GM12878 (cell line): ENCODE results near the gene SLC24A3. TPM values are rescaled to one million over a fixed set of nuclear protein-coding genes. Genes with fewer than 3 reads are reported as not detected.

Experiments used
- ATAC-seq: fragments of 200-7000 bp; cut with Tn5 transposase; 3 replicates; pipeline ENCODE4 v1.9.1; 2020; ENCODE audit warnings: mild to moderate bottlenecking, moderate library complexity
- BruUV-seq: library from RNA; stranded (reverse); fragments of 400-500 nt; replicated peaks from 2 replicates; lab custom pipeline; 2021; lab: Mats Ljungman, UMichigan
- CTCF ChIA-PET: fragments of 300-600 bp; sonication (Branson Sonifier 250); formaldehyde crosslinking; extraction: SDS; loops from one replicate; lab custom pipeline; 2021; ENCODE audit warnings: inconsistent platforms; lab: Yijun Ruan, JAX
- POLR2A ChIA-PET: fragments of 350-600 bp; formaldehyde crosslinking; extraction: SDS; loops from one replicate; lab custom pipeline; 2021; ENCODE audit warnings: inconsistent platforms; lab: Charles Lee
- RAD21 ChIA-PET: fragments of 300-600 bp; sonication (Branson Sonifier 250); formaldehyde crosslinking; loops from one replicate; lab custom pipeline; 2023; ENCODE audit warnings: antibody characterized with exemption; ENCODE audit not compliant: unreplicated experiment; lab: Charles Lee
- SMC1A ChIA-PET: fragments of 300-600 bp; sonication (Branson Sonifier 250); formaldehyde crosslinking; loops from one replicate; lab custom pipeline; 2023; ENCODE audit not compliant: unreplicated experiment, uncharacterized antibody; lab: Charles Lee
- DNase-seq: peaks from one replicate; pipeline ENCODE4 v3.0.0-alpha.2; 2011; ENCODE audit warnings: low read depth, low spot score
- FAIRE-seq: peaks from 3 replicates; lab custom pipeline; 2011; peaks lifted over from hg19 to GRCh38; lab: Jason Lieb, UNC
- H2AFZ ChIP-seq: 2 replicates; pipeline ENCODE4 v1.6.0; 2011; ENCODE audit warnings: low read depth, low read length, control low read depth; ENCODE audit not compliant: control insufficient read depth
- H3K27ac ChIP-seq: 2 replicates; pipeline ENCODE4 v1.5.1; 2011; ENCODE audit warnings: control low read depth; ENCODE audit not compliant: control insufficient read depth, insufficient read depth
- H3K27me3 ChIP-seq, 2 experiments: replicated peaks in 1 of 2; 2 replicates each; pipeline versions ENCODE4 v1.6.0 to v1.6.1; 2011; ENCODE audit warnings: low read length in 1 of 2; ENCODE audit not compliant: control insufficient read depth in 2 of 2, insufficient read depth in 2 of 2
- H3K36me3 ChIP-seq, 2 experiments: 2 replicates each; pipeline ENCODE4 v1.5.1; 2011; ENCODE audit warnings: low read length in 1 of 2; ENCODE audit not compliant: control insufficient read depth in 2 of 2, insufficient read depth in 2 of 2
- H3K4me1 ChIP-seq: 2 replicates; pipeline ENCODE4 v1.6.1; 2011; ENCODE audit warnings: mild to moderate bottlenecking, low read length, moderate library complexity, mixed read lengths; ENCODE audit not compliant: control insufficient read depth, insufficient read depth
- H3K4me2 ChIP-seq: 2 replicates; pipeline ENCODE4 v1.6.0; 2011; ENCODE audit warnings: control low read depth; ENCODE audit not compliant: control insufficient read depth, insufficient read depth
- H3K4me3 ChIP-seq: fragments of 200-600 bp; sonication (generic); 2 replicates; pipeline ENCODE4 v1.5.1; 2016
- H3K79me2 ChIP-seq: 2 replicates; pipeline ENCODE4 v1.6.0; 2011; ENCODE audit warnings: low read length; ENCODE audit not compliant: control insufficient read depth, insufficient read depth
- H3K9ac ChIP-seq: 2 replicates; pipeline ENCODE4 v1.8.0; 2011; ENCODE audit warnings: low read length, control low read depth, mixed read lengths; ENCODE audit not compliant: control insufficient read depth, insufficient read depth
- H3K9me3 ChIP-seq: replicated peaks from 3 replicates; pipeline ENCODE4 v1.5.1; 2011; ENCODE audit warnings: mild to moderate bottlenecking, low read length; ENCODE audit not compliant: control insufficient read depth, insufficient read depth
- H4K20me1 ChIP-seq: 2 replicates; pipeline ENCODE4 v1.6.0; 2011; ENCODE audit not compliant: control insufficient read depth, insufficient read depth
- JUNB ChIP-seq: IDR thresholded peaks from 2 replicates; pipeline ENCODE4 v1.6.1; 2016; ENCODE audit warnings: antibody characterized with exemption, mild to moderate bottlenecking
- NR2C1 ChIP-seq: fragments of 450-650 bp; IDR thresholded peaks from 2 replicates; pipeline ENCODE4 v1.6.1; 2017; ENCODE audit warnings: antibody characterized with exemption, mild to moderate bottlenecking, moderate library complexity
- ZNF207 ChIP-seq: fragments of 450-650 bp; IDR thresholded peaks from 2 replicates; pipeline ENCODE4 v1.6.1; 2014; ENCODE audit warnings: antibody characterized with exemption, mild to moderate bottlenecking, borderline replicate concordance
- ZNF274 ChIP-seq: IDR thresholded peaks from one replicate; pipeline ENCODE4 v1.8.0; 2011; ENCODE audit not compliant: insufficient read length, insufficient read depth
- WGBS: methylation state at CpG from one replicate; pipeline ENCODE4 v1.1.6; 2016; ENCODE audit warnings: low lambda C conversion rate; ENCODE audit not compliant: insufficient replicate concordance, insufficient coverage; ENCODE audit errors: missing lambda C conversion rate; 5-methylcytosine and 5-hydroxymethylcytosine counted together
- in situ Hi-C: fragments of 300-500 bp; cut with MboI; formaldehyde crosslinking; loops from 9 replicates; pipeline ENCODE4 v1.14.3; 2018; ENCODE audit warnings: mixed read lengths
- intact Hi-C: fragments of 100-400 bp; cut with micrococcal nuclease; formaldehyde crosslinking; loops from one replicate; pipeline ENCODE4 v1.14.2; 2022; ENCODE audit not compliant: unreplicated experiment
- polyA plus RNA-seq, 11 experiments: library from polyadenylated mRNA; depleted of rRNA in 4 of 11; unstranded in 6 of 11; stranded (reverse) in 5 of 11; fragments of >200 nt; fragmentation: Nextera tagmentation in 4 of 11; fragmentation: Illumina TruSeq in 1 of 11; extraction: Ambion mirVana in 4 of 11; extraction: Trizol in 1 of 11; gene quantifications; 1 replicate in 1 of 11; 2 replicates in 10 of 11; pipeline versions ENCODE4 v1.2.1 to v1.2.3, GENCODE V29; 2011 to 2016; ENCODE audit warnings: inconsistent platforms in 2 of 11, missing spikeins in 2 of 11, low read depth in 1 of 11
- total RNA-seq, 4 experiments: library from RNA; depleted of rRNA in 3 of 4; stranded (reverse); fragments of >200 nt in 3 of 4; fragmentation: Illumina TruSeq in 1 of 4; extraction: Trizol in 1 of 4; gene quantifications; 2 replicates each; pipeline versions ENCODE4 v1.2.1 to v1.2.3, GENCODE V29; 2013 to 2021
- TF ChIP-seq, protein P1 (sequence below): fragments of 450-650 bp; formaldehyde crosslinking; IDR thresholded peaks from 2 replicates; pipeline ENCODE4 v1.4.0; 2022; ENCODE audit warnings: mild to moderate bottlenecking, moderate library complexity
- TF ChIP-seq, protein P2 (sequence below): fragments of 450-650 bp; IDR thresholded peaks from 2 replicates; pipeline ENCODE4 v1.6.1; 2016; ENCODE audit warnings: mild to moderate bottlenecking

SLC24A3 gene
- total and polyA plus RNA-seq, 10 of the 15 experiments (the other 5 are each of a cell fraction or from before 2014, with no cell fraction given): 0.04 TPM; not detected in 9

DNA sequence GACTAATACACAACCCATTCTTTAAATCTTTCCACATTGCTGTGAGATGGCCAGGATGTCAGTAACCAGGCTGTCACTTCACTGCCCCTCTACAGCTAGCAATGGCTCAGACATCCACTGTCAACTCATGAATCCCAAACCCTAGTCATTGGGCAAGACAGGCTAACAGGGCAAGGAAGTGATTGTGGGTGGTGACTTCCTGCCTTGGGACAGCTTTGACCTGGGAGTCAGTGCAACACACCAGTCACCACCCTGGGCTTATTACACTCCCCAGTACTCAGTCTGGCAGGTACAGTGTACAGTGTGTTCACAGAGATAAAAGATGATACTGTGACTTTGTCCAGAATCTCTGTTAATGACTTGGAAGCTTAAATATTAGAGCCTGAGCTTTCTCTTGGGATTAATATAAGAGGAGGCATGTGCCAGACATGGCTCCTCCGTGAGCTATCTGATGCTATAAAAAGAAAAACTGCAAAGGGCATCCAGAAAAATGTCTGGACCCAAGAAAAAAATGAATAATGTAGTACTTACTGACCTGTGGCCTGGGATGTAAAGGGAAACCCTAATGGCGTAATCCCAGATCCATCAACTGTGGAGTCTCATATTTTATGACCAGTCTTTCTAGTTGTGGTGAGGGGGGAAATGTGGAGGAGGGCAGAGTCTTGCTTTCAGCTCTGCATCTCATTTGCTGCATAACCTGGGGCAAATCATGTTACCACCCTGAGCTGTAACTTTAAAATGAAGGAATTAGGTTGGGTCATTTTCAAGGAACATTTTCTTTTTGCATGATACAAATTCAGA is 244.4 kb downstream of the SLC24A3 start:
- no peaks in the 10 kb centered on the region for H3K79me2 ChIP-seq
- no peak overlapping the region for H3K4me3 ChIP-seq
- CTCF ChIA-PET: interaction anchor here (0.6 kb wide), 1 partner anchor 1043 kb away, joined by 3 read pairs; no protein-coding TSS in a partner anchor
- RAD21 ChIA-PET: no interaction called here
- no peaks in the 10 kb centered on the region for H3K9me3 ChIP-seq
- H3K4me1 ChIP-seq: no peaks in the 10 kb centered on the region
- H3K36me3 ChIP-seq: no peaks in the 10 kb centered on the region
- no peaks in the 10 kb centered on the region; a peak in 2 of 4 replicates for H3K27me3 ChIP-seq
- SMC1A ChIA-PET: interaction anchor here (0.8 kb wide), 1 partner anchor 126 kb away, joined by 3 read pairs; no protein-coding TSS in a partner anchor
- no peak overlapping the region for H3K9ac ChIP-seq
- POLR2A ChIA-PET: no interaction called here
- H4K20me1 ChIP-seq: no peaks in the 10 kb centered on the region
- H2AFZ ChIP-seq: no peak overlapping the region
- intact Hi-C loops (no loop called here), in situ Hi-C loops (no loop called here)
- DNase-seq (no peak), ATAC-seq (no peak), FAIRE-seq (no peak)
- WGBS: 13% methylated on average over 2 of the region's 2 CpGs
- BruUV-seq: no TSS peak
- TF ChIP-seq JUNB (no peak), ZNF207 (no peak), NR2C1 (no peak), ZNF274 (no peak)
- TF ChIP-seq, protein P1, sequence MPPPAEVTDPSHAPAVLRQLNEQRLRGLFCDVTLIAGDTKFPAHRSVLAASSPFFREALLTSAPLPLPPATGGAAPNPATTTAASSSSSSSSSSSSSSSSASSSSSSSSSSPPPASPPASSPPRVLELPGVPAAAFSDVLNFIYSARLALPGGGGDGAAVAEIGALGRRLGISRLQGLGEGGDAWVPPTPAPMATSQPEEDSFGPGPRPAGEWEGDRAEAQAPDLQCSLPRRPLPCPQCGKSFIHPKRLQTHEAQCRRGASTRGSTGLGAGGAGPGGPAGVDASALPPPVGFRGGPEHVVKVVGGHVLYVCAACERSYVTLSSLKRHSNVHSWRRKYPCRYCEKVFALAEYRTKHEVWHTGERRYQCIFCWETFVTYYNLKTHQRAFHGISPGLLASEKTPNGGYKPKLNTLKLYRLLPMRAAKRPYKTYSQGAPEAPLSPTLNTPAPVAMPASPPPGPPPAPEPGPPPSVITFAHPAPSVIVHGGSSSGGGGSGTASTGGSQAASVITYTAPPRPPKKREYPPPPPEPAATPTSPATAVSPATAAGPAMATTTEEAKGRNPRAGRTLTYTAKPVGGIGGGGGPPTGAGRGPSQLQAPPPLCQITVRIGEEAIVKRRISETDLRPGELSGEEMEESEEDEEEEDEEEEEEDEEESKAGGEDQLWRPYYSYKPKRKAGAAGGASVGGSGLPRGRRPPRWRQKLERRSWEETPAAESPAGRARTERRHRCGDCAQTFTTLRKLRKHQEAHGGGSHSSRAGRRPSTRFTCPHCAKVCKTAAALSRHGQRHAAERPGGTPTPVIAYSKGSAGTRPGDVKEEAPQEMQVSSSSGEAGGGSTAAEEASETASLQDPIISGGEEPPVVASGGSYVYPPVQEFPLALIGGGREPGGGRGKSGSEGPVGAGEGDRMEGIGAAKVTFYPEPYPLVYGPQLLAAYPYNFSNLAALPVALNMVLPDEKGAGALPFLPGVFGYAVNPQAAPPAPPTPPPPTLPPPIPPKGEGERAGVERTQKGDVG (CRISPR knock-in tag): no peak
- TF ChIP-seq, protein P2, sequence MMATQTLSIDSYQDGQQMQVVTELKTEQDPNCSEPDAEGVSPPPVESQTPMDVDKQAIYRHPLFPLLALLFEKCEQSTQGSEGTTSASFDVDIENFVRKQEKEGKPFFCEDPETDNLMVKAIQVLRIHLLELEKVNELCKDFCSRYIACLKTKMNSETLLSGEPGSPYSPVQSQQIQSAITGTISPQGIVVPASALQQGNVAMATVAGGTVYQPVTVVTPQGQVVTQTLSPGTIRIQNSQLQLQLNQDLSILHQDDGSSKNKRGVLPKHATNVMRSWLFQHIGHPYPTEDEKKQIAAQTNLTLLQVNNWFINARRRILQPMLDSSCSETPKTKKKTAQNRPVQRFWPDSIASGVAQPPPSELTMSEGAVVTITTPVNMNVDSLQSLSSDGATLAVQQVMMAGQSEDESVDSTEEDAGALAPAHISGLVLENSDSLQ: no peak
- no peak overlapping the region for H3K27ac ChIP-seq
- no peak overlapping the region for H3K4me2 ChIP-seq
